A549 (cell line): ENCODE results near the gene GABRA5. TPM values are rescaled to one million over a fixed set of nuclear protein-coding genes. Genes with fewer than 3 reads are reported as not detected.

Experiments used
- ATAC-seq, 2 experiments: fragments of 200-7000 bp in 1 of 2; fragments of >200 bp in 1 of 2; cut with Nextera tagmentation in 1 of 2; cut with Tn5 transposase in 1 of 2; 3 replicates each; pipeline versions ENCODE4 v1.8.0 to v1.9.1; 2018 to 2020; ENCODE audit warnings: mild to moderate bottlenecking in 1 of 2, moderate library complexity in 1 of 2
- CTCF ChIA-PET: fragments of 300-600 bp; sonication (Branson Sonifier 250); formaldehyde crosslinking; extraction: SDS; loops from one replicate; lab custom pipeline; 2021; ENCODE audit warnings: antibody characterized with exemption, inconsistent platforms; lab: Yijun Ruan, JAX
- POLR2A ChIA-PET: fragments of 350-600 bp; formaldehyde crosslinking; extraction: SDS; loops from one replicate; lab custom pipeline; 2021; ENCODE audit warnings: antibody characterized with exemption, inconsistent platforms; lab: Yijun Ruan, JAX
- DNase-seq, 2 experiments: peaks; one replicate each; pipeline versions ENCODE4 v3.0.0 to v3.0.0-alpha.2; 2011 to 2016; ENCODE audit warnings: low read depth in 1 of 2, low spot score in 1 of 2
- FAIRE-seq: peaks from 2 replicates; lab custom pipeline; 2011; peaks lifted over from hg19 to GRCh38; lab: Jason Lieb, UNC
- H3K27ac ChIP-seq, 2 experiments: fragments of >200 bp; sonication (Bioruptor Twin); formaldehyde crosslinking; 3 replicates each; pipeline ENCODE4 v1.5.1; 2016 to 2017
- H3K4me1 ChIP-seq: fragments of >200 bp; sonication (Bioruptor Twin); formaldehyde crosslinking; 3 replicates; pipeline ENCODE4 v1.6.1; 2016
- H3K4me2 ChIP-seq: fragments of >200 bp; sonication (Bioruptor Twin); formaldehyde crosslinking; 3 replicates; pipeline ENCODE4 v1.6.1; 2016
- H3K4me3 ChIP-seq: fragments of >200 bp; sonication (Bioruptor Twin); formaldehyde crosslinking; 3 replicates; pipeline ENCODE4 v1.5.1; 2016
- H3K9me3 ChIP-seq: fragments of >200 bp; sonication (Bioruptor Twin); formaldehyde crosslinking; 3 replicates; pipeline ENCODE4 v1.6.1; 2016
- BHLHE40 ChIP-seq: IDR thresholded peaks from 2 replicates; pipeline ENCODE4 v1.6.1; 2012; ENCODE audit warnings: low read depth, low read length, inconsistent platforms
- CBX2 ChIP-seq: fragments of 200-600 bp; sonication (generic); IDR thresholded peaks from 2 replicates; pipeline ENCODE4 v1.6.1; 2016; ENCODE audit warnings: low read depth, mild to moderate bottlenecking, borderline replicate concordance
- CBX8 ChIP-seq: fragments of 200-600 bp; sonication (generic); IDR thresholded peaks from 2 replicates; pipeline ENCODE4 v1.6.1; 2016
- CEBPB ChIP-seq, 2 experiments: fragments of >200 bp in 1 of 2; sonication (Bioruptor Twin) in 1 of 2; formaldehyde crosslinking in 1 of 2; IDR thresholded peaks; 2 replicates each; pipeline ENCODE4 v1.6.1; 2012 to 2016
- CTCF ChIP-seq: fragments of >200 bp; sonication (Bioruptor Twin); formaldehyde crosslinking; IDR thresholded peaks from 3 replicates; pipeline ENCODE4 v1.5.1; 2016
- EHMT2 ChIP-seq: fragments of 200-600 bp; sonication (generic); IDR thresholded peaks from 2 replicates; pipeline ENCODE4 v1.6.1; 2016; ENCODE audit warnings: antibody characterized with exemption, low read depth, mild to moderate bottlenecking, moderate library complexity
- ELK1 ChIP-seq: fragments of 150-350 bp; IDR thresholded peaks from 2 replicates; pipeline ENCODE4 v1.6.1; 2014; ENCODE audit warnings: low read depth, mild to moderate bottlenecking, low read length
- FOSB ChIP-seq: fragments of 250-450 bp; sonication (Bioruptor Pico); IDR thresholded peaks from 2 replicates; pipeline ENCODE4 v1.5.0; 2020; ENCODE audit warnings: mild to moderate bottlenecking, moderate library complexity
- FOXS1 ChIP-seq: fragments of 250-450 bp; sonication (Bioruptor Pico); IDR thresholded peaks from 2 replicates; pipeline ENCODE4 v1.5.0; 2020; ENCODE audit warnings: mild to moderate bottlenecking, moderate library complexity
- GATA3 ChIP-seq: IDR thresholded peaks from 2 replicates; pipeline ENCODE4 v1.6.1; 2012; ENCODE audit warnings: borderline replicate concordance
- HDAC2 ChIP-seq: fragments of 200-600 bp; sonication (generic); IDR thresholded peaks from 2 replicates; pipeline ENCODE4 v1.6.1; 2016
- HEYL ChIP-seq: fragments of 250-450 bp; sonication (Bioruptor Pico); IDR thresholded peaks from 2 replicates; pipeline ENCODE4 v1.8.0; 2021; ENCODE audit warnings: mild to moderate bottlenecking, moderate library complexity
- HOXB13 ChIP-seq: fragments of 250-450 bp; sonication (Bioruptor Pico); IDR thresholded peaks from 2 replicates; pipeline ENCODE4 v1.5.0; 2020; ENCODE audit warnings: low read depth, mild to moderate bottlenecking, moderate library complexity
- JUN ChIP-seq, 2 experiments: fragments of >200 bp; sonication (Bioruptor Twin); formaldehyde crosslinking; IDR thresholded peaks; 2 replicates in 1 of 2; 3 replicates in 1 of 2; pipeline ENCODE4 v1.6.1; 2016 to 2017
- KDM1A ChIP-seq: fragments of 200-600 bp; sonication (generic); IDR thresholded peaks from 2 replicates; pipeline ENCODE4 v1.6.1; 2016; ENCODE audit warnings: low read depth, mild to moderate bottlenecking
- NPAS2 ChIP-seq: fragments of 250-450 bp; sonication (Bioruptor Pico); IDR thresholded peaks from 2 replicates; pipeline ENCODE4 v1.8.0; 2022; ENCODE audit warnings: mild to moderate bottlenecking, moderate library complexity, borderline replicate concordance
- NR3C1 ChIP-seq: fragments of >200 bp; sonication (Bioruptor Twin); formaldehyde crosslinking; IDR thresholded peaks from 3 replicates; pipeline ENCODE4 v1.6.1; 2017
- POLR2A ChIP-seq: IDR thresholded peaks from 2 replicates; pipeline ENCODE4 v1.6.1; 2012; ENCODE audit warnings: mild to moderate bottlenecking, low read length
- POLR2AphosphoS2 ChIP-seq: conservative IDR thresholded peaks from 2 replicates; pipeline ENCODE4 v1.6.1; 2012; ENCODE audit warnings: low read length, improper control_type of control experiment, inconsistent platforms
- RARB ChIP-seq: fragments of 250-450 bp; sonication (Bioruptor Pico); IDR thresholded peaks from 2 replicates; pipeline ENCODE4 v1.8.0; 2021; ENCODE audit warnings: mild to moderate bottlenecking, moderate library complexity
- RCOR1 ChIP-seq: fragments of 150-350 bp; IDR thresholded peaks from 2 replicates; pipeline ENCODE4 v1.6.1; 2014; ENCODE audit warnings: antibody characterized with exemption, low read length, low read depth
- RFX5 ChIP-seq: fragments of 450-650 bp; IDR thresholded peaks from 2 replicates; pipeline ENCODE4 v1.7.1; 2014; ENCODE audit warnings: antibody characterized with exemption, mild to moderate bottlenecking, moderate library complexity
- RNF2 ChIP-seq: fragments of 200-600 bp; sonication (generic); IDR thresholded peaks from 2 replicates; pipeline ENCODE4 v1.6.1; 2016; ENCODE audit warnings: low read depth, mild to moderate bottlenecking, antibody characterized with exemption, moderate library complexity, borderline replicate concordance
- TFCP2L1 ChIP-seq: fragments of 250-450 bp; sonication (Bioruptor Pico); IDR thresholded peaks from 2 replicates; pipeline ENCODE4 v1.5.0; 2021; ENCODE audit warnings: mild to moderate bottlenecking
- ZC3H11A ChIP-seq: fragments of 450-650 bp; IDR thresholded peaks from 2 replicates; pipeline ENCODE4 v1.6.1; 2014; ENCODE audit warnings: antibody characterized with exemption, mild to moderate bottlenecking
- ZFP36 ChIP-seq: fragments of 450-650 bp; IDR thresholded peaks from 2 replicates; pipeline ENCODE4 v1.6.1; 2014; ENCODE audit warnings: borderline replicate concordance; ENCODE audit not compliant: partially characterized antibody
- ZSCAN20 ChIP-seq: fragments of 250-450 bp; sonication (Bioruptor Pico); IDR thresholded peaks from 2 replicates; pipeline ENCODE4 v1.8.0; 2022; ENCODE audit warnings: mild to moderate bottlenecking, moderate library complexity
- WGBS: methylation state at CpG from one replicate; pipeline ENCODE4 v1.1.6; 2017; ENCODE audit errors: missing lambda C conversion rate; 5-methylcytosine and 5-hydroxymethylcytosine counted together
- polyA plus RNA-seq, 4 experiments: library from polyadenylated mRNA; depleted of rRNA in 3 of 4; stranded (reverse); fragments of >200 nt; fragmentation: RNase III in 1 of 4; extraction: RNeasy Plus Mini Kit Qiagen cat#74134 plus additional on column Dnase treatment in 1 of 4; gene quantifications; 2 replicates in 3 of 4; 3 replicates in 1 of 4; pipeline ENCODE4 v1.2.3, GENCODE V29; 2011 to 2017
- TF ChIP-seq, protein P1 (sequence below): fragments of 450-650 bp; IDR thresholded peaks from 2 replicates; pipeline ENCODE4 v1.6.1; 2014; ENCODE audit warnings: antibody characterized with exemption
- TF ChIP-seq, protein P2 (sequence below): fragments of 250-450 bp; sonication (Bioruptor Pico); IDR thresholded peaks from 2 replicates; pipeline ENCODE4 v1.5.0; 2020; ENCODE audit warnings: low read depth, mild to moderate bottlenecking, moderate library complexity
- TF ChIP-seq, protein P3 (sequence below): IDR thresholded peaks from 2 replicates; pipeline ENCODE4 v1.6.1; 2012; ENCODE audit warnings: low read depth, borderline replicate concordance

Gene GABRA5
- polyA plus RNA-seq, 2 of the 4 experiments (the other 2 are of a cell fraction): 89.1 to 91.7 TPM

- DNase-seq: no peak
- Histone ChIP-seq H3K4me3 (no peak overlapping the region), H3K4me1 (no peaks in the 10 kb centered on the region), H3K27ac (no peak overlapping the region), H3K9me3 (no peaks in the 10 kb centered on the region), H3K4me2 (no peak overlapping the region)
- POLR2A ChIA-PET: no interaction called here
- WGBS: 54% methylated on average over 5 of the region's 5 CpGs
- FAIRE-seq: no peak
- no peak for ATAC-seq
- CTCF ChIA-PET: no interaction called here
- TF ChIP-seq, protein P1, sequence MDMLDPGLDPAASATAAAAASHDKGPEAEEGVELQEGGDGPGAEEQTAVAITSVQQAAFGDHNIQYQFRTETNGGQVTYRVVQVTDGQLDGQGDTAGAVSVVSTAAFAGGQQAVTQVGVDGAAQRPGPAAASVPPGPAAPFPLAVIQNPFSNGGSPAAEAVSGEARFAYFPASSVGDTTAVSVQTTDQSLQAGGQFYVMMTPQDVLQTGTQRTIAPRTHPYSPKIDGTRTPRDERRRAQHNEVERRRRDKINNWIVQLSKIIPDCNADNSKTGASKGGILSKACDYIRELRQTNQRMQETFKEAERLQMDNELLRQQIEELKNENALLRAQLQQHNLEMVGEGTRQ: no peak
- TF ChIP-seq ZSCAN20 (CRISPR knock-in tag) (no peak), ZFP36 (no peak), RARB (CRISPR knock-in tag) (no peak), GATA3 (no peak), ELK1 (no peak), KDM1A (no peak), BHLHE40 (no peak), EHMT2 (no peak), POLR2AphosphoS2 (no peak), CEBPB (IDR thresholded peaks at IDR 0.05) (no peak), NR3C1 (no peak), POLR2A (no peak), ZC3H11A (no peak), NPAS2 (CRISPR knock-in tag) (no peak), RNF2 (no peak), FOXS1 (CRISPR knock-in tag) (no peak), RCOR1 (no peak), CTCF (no peak)
- TF ChIP-seq, protein P2, sequence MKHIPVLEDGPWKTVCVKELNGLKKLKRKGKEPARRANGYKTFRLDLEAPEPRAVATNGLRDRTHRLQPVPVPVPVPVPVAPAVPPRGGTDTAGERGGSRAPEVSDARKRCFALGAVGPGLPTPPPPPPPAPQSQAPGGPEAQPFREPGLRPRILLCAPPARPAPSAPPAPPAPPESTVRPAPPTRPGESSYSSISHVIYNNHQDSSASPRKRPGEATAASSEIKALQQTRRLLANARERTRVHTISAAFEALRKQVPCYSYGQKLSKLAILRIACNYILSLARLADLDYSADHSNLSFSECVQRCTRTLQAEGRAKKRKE (CRISPR knock-in tag): no peak
These were observed 69.6 kb downstream of the GABRA5 start for GRCh38 chr15:26936502-26936901.

DNA sequence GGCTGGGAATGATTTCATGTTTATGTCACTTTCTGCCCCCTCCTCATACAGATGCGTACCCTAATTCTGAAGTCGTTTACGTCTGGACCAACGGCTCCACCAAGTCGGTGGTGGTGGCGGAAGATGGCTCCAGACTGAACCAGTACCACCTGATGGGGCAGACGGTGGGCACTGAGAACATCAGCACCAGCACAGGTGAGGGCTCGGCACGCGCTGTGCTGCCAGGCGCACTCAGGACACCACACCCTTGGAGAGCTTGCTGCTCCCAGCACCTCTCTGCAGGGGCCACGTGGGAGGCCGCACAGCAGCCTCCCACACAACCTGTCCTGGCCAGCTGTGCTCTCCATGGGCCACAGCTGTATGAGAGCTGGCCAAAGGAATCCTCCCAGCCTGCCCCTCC is 70.3 kb downstream of the GABRA5 start:
- ATAC-seq: no peak
- DNase-seq: no peak
- POLR2A ChIA-PET: no interaction called here
- Histone ChIP-seq H3K27ac (no peak overlapping the region), H3K9me3 (no peaks in the 10 kb centered on the region), H3K4me3 (no peak overlapping the region), H3K4me1 (no peaks in the 10 kb centered on the region), H3K4me2 (no peak overlapping the region)
- 68% methylated on average over 7 of the region's 13 CpGs for WGBS
- CTCF ChIA-PET: interaction anchor here (1.5 kb wide), 1 partner anchor 17 kb away, joined by 3 read pairs; no protein-coding TSS in a partner anchor
- FAIRE-seq: no peak
- TF ChIP-seq KDM1A: no peak
- TF ChIP-seq FOSB (CRISPR knock-in tag): no peak
- no peak for TF ChIP-seq ZC3H11A
- TF ChIP-seq GATA3: no peak
- TF ChIP-seq RFX5: no peak
- TF ChIP-seq, protein P3, sequence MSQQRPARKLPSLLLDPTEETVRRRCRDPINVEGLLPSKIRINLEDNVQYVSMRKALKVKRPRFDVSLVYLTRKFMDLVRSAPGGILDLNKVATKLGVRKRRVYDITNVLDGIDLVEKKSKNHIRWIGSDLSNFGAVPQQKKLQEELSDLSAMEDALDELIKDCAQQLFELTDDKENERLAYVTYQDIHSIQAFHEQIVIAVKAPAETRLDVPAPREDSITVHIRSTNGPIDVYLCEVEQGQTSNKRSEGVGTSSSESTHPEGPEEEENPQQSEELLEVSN: no peak
- no peak for TF ChIP-seq BHLHE40
- no peak for TF ChIP-seq CBX2
- no peak for TF ChIP-seq HOXB13 (CRISPR knock-in tag)
- no peak for TF ChIP-seq TFCP2L1 (CRISPR knock-in tag)
- TF ChIP-seq POLR2A: no peak
- no peak for TF ChIP-seq RNF2
- TF ChIP-seq JUN (IDR thresholded peaks at IDR 0.05): no peak
- TF ChIP-seq HDAC2: no peak
- no peak for TF ChIP-seq EHMT2
- no peak for TF ChIP-seq RARB (CRISPR knock-in tag)
- no peak for TF ChIP-seq CBX8
- TF ChIP-seq, protein P2 (CRISPR knock-in tag): no peak
- no peak for TF ChIP-seq HEYL (CRISPR knock-in tag)
